ENCODE results near the gene RRP8.

GRCh38 chr11:6611092-6611962 lies 7.9 kb upstream of the RRP8 start:
- no peak for TF ChIP-seq POLR2A (IDR thresholded peaks at IDR 0.05)
- TF ChIP-seq, protein P1, sequence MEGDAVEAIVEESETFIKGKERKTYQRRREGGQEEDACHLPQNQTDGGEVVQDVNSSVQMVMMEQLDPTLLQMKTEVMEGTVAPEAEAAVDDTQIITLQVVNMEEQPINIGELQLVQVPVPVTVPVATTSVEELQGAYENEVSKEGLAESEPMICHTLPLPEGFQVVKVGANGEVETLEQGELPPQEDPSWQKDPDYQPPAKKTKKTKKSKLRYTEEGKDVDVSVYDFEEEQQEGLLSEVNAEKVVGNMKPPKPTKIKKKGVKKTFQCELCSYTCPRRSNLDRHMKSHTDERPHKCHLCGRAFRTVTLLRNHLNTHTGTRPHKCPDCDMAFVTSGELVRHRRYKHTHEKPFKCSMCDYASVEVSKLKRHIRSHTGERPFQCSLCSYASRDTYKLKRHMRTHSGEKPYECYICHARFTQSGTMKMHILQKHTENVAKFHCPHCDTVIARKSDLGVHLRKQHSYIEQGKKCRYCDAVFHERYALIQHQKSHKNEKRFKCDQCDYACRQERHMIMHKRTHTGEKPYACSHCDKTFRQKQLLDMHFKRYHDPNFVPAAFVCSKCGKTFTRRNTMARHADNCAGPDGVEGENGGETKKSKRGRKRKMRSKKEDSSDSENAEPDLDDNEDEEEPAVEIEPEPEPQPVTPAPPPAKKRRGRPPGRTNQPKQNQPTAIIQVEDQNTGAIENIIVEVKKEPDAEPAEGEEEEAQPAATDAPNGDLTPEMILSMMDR (IDR thresholded peaks at IDR 0.05 in 8 of 11, conservative IDR thresholded peaks at IDR 0.05 in 3 of 11) = no peak
- TF ChIP-seq POLR2AphosphoS5 (IDR thresholded peaks at IDR 0.05) = peak in 1 of 3 donors; percentile 60
